ENCODE measurements around the gene RPS2. TPM values are rescaled to one million over a fixed set of nuclear protein-coding genes. Genes with fewer than 3 reads are reported as not detected.
A peak's percentile ranks its signal among the peaks of the same experiment; 100 is the strongest.
"Not testable (repeated sequence)": the region's sequence is repeated elsewhere in the genome, so short reads cannot be mapped to it uniquely, and the experiment has no call there.

RPS2 gene
- 2,692 and 2,867 TPM in 2 replicates for total RNA-seq

DNA sequence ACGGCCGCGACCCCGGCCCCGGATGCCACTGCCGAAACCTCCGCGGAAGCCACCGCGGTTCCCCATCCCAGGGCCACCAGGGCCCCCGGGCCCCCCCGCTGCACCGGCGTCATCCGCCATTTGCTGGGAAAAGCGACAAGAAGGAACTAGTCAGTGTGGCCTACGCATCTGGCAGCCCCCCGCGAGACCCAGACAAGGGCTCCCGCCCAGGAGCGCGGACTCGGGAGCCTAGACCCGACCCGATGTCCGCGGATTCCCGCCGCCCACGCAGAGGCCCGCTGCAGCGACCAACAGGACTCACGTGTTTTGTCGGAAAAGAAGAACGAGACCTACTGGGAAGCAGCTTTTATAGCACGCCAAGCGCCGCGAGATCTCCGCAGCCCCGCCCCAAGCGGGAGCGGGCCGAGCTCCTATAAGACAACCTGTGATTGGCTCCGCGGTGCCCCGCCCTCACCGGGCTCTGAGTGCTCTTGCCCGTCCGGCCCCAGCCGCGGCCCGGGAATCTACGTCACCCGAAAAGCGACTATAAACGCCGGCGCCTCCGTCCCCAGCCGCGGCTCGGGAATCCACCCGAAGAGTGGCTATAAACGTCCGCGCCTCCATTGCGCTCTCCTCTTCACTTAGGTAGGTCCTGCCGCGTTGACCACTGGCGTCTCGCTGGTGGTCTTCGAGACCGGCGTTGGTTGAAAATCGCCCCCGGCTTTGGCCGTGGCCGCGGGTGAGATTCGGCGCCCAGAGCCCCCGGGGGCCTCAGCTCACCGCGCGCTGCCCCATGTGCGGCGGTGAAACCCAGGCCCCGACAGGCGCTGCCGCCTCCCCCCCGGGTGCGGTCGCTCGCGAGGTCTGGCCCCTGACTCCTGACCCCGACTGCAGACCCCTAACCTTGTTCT, at the start of gene RPS2:
Gene RPS2 (minus strand): TSS at position 321 of the 890 bp plus-strand sequence. CDS start 201 bp downstream, at position 120.
- peak; percentile 96 to 100 for DNase-seq (ENCODE audit: low read depth in 2 of 2)

DNA sequence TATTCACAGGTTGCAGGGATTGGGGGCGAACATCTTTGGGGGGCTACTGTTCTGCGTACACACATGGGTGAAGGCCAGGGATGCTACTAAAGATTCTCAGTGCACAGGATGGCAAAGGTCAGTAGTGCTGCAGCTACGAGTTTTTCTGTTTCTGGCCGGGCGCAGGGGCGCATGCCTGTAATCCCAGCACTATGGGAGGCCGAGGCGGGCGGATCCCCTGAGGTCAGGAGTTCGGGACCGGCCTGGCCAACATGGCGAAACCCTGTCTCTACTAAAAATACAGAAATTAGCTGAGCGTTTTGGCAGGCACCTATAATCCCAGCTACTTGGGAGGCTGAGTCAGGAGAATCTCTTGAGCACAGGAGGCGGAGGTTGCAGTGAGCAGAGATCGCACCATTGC, 48.9 kb upstream of the RPS2 start:
- no peak for DNase-seq (ENCODE audit: low read depth in 2 of 2)

DNA sequence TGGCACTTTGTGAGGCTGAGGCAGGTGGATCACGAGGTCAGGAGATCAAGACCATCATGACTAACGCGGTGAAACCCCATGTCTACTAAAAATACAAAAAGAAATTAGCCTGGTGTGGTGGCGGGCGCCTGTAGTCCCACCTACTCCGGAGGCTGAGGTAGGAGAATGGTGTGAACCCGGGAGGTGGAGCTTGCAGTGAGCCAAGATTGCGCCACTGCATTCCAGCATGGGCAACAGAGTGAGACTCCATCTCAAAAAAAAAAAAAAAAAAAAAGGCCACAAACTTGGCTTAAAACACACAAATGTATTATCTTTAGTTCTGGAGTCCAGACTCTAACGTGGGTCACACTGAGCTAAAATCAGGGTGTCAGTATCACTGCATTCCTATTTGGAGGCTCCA, 47.1 kb upstream of the RPS2 start:
- DNase-seq (ENCODE audit: low read depth in 2 of 2): not testable (repeated sequence)

DNA sequence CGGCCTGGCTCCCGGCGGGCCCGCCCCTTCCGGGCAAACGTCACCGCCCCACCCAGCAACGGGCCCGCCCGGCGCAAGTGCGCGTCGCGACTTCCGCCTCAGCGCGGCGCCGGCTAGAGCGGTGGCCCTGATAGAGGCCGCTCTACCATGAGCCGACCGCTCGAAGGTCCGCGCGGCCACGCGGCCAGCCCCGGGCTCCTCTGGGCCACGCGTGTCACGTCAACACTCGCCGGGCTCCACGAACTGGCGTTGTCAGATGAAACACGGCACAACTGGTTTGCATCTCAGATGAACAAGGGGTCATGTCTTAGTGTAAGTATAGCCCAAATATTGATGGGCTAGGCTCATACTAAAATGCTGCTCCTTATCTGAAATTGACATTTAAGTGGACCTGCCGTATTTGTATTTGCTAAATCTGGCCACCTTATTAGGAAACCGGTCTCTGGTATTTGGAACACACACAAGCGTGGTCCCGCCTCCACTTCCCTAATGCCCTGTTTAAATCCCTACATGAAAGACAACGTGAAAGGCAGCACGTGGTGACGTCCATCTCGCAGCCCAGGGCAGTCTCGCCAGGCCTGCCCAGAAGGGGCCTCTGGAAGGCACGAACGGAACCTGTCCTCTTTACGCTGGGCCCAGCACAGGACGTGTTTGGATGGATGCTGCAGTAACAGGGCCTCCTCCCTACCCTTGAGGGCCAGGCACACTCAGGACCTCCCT, 45.3 kb upstream of the RPS2 start, which contains the start of gene ZNF598:
Gene ZNF598 (minus strand): TSS at position 31 of the 720 bp plus-strand sequence.
- peak; percentile 69 to 92 for DNase-seq (ENCODE audit: low read depth in 2 of 2)

DNA sequence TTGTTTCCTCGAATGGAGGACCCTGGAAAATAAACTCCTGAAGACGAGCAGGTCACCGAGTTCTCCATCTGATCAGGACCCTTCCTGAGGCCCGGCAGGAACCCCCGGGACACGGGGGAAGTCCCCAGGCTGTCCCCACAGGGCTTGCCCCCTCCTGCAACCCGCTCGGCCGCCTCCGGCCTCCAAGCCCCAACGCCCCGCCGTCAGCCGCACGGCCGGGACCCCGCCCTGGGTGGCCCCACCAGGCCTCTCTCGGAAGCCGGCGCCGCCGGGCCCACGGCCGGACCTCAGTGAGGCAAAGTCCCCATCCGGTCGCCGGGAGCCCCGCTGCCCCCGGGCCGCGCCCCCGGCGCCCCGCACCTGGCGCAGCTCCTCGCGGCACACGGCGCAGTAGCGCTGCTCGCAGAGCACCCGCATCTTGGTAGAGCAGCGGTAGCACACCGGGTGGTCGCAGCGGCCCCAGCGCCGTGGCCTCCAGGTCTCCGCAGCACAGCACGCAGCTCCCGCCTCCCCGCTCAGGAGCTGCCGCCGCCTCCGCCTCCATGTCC, 44.6 kb upstream of the RPS2 start:
- DNase-seq (ENCODE audit: low read depth in 2 of 2): no peak

DNA sequence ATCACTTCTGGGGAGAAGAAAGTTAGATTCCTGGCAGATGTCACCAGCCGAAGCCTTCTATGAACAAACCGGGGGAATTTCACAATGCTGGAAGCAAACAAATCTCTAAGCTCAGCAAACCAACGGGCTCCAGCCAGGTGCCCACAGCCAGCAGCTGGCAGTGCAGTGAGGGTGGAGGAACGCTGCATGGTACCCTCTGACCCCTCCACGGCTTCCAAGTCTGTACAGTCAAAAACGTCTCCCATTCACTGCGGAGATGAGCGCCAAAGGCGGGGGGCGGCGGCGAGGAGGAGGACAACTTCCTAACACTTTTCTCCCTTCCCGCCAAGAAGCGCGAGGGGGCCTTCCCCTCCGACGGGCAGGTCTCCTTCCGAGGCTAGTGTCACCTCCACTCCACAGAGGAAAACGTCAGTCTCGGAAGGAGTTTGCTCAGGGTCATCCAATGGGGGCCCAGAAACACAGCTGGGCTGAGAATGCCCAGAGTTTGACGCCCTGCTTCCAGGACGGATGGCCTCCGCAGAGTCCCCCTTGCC, 44.1 kb upstream of the RPS2 start:
- peak in 1 of 2 donors; percentile 38 for DNase-seq (ENCODE audit: low read depth in 2 of 2)

DNA sequence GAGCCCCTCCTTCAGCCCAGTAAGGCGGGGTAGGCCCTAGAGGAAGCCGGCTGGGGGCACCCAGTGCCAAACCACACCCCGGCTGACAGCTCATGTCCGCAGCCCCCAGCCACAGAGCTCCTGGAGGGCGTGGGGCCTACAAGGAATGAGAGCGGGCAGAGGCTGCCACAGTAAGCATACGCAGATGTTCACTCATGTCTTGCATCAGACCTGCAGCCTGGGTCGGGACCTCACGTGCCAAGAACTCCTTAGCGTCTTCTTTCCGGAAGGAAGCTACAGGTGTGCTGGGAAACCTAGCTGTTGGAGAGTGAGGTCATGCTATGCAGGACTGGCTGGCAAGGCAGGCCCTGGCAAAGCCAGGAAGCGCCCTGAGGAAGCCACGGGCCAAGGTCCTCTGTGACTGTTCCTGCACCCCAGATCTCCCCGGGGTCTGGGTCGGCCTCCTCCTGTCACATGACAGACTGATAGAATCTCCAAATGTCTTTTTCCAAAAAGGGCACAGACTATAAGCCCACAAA, 43.4 kb upstream of the RPS2 start:
- peak in 1 of 2 donors; percentile 60 for DNase-seq (ENCODE audit: low read depth in 2 of 2)

DNA sequence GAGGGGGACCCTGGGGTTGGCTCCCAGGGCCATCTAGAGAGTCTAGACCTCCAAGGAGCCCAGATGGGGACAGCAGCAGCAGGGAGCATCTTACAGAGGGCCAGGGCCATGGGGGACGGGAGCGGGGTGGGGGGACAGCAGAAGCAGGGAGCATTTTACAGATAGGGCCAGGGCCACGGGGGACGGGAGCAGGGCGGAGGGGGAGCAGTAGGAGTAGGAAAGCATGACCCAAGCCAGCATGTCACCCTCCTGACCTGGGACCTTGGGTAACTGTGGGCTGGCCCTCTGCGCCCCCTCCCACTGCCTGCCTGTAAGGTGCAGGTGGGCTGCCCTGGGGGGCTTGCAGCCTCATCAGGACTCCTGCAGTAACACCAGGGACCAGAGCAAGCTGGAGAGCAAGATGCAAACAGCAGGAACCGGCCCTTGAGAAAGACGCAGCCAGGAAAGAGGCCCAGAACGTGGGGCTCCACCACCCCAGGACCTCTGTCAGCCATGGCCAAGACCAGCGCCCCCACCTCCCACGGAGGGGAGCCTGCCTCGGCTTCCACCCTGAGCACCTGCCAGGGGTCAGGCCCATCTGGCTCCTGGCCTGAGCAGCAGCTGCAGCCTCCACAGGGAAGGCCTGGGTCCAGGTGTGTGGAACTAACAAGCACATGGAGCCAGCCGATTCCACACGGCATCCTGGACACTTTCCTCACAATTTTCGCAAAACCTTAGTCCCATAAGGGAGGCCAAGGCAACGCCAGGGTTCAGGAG, 42.6 kb upstream of the RPS2 start:
- no peak for DNase-seq (ENCODE audit: low read depth in 2 of 2)

DNA sequence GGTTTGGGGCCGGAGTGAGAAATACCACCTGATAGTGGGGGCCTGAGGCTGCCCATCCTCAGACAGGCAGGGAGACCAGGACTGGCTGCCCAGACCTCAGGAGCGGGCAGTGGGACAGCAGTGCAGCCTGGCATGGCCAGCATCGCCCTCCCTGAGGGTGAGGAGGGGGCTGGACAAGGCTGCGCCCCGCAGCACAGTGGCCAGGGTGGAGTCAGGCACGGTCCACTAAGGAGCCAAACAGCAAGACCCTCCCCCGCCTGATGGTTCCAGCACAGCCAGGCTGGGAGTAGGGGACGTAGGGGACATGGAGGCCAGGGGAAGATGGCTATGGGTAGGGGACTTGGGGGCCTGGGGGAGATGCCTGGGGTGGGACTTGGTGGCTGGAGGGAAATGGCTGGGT, 41.7 kb upstream of the RPS2 start:
- no peak for DNase-seq (ENCODE audit: low read depth in 2 of 2)

DNA sequence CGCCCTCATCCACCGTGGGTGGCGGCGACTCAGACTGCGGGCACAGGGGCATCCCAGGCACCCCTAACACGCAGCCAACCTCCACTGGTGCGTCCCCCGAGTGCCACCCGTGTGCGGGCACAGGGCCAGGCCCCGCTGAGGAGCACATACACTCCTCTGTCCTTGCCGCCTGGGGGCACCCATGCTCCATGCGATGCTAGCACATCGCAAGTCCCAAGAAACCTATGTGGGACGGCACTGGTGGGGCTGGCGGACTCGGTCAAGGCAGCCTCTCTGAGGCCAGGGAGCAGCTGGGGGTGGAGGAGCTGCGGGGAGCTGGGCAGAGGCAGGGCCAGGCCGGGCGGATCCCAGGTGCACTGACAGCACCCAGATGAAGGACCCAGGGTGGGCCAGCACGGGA, 41.0 kb upstream of the RPS2 start:
- no peak for DNase-seq (ENCODE audit: low read depth in 2 of 2)

DNA sequence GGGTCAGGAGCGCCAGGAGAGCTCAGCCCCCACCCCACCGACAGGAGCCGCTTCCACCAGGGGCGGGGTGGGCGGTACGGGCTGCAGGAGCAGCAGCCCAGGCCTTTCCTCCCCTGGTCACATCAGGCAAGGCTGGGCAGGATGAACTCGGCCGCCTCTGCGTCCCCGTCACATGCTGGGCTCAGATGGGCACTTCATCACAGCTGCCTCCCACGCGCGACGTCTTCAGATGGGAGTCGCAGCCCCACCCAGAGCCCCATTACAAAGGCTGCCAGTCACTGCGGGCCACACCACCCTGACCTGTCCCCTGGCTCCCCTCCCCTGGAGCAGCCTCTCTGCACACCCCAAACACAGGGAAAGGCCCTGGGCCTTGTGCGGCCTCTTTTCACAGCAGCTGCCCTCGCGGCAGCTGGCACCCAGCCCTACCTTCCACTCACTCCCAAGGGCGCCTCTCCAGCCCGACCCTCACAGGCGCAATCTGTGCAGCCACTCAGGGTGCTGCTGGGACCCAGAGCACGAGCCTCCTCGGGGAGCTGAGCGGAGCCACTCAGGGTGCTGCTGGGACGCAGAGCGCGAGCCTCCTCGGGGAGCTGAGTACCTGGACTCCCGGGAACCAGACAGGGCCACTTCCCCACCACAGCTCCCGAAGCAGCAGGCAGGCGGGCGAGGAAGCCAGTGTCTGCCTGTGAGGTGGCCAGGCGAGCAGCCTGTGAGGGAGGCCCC, 40.3 kb upstream of the RPS2 start:
- no peak for DNase-seq (ENCODE audit: low read depth in 2 of 2)

DNA sequence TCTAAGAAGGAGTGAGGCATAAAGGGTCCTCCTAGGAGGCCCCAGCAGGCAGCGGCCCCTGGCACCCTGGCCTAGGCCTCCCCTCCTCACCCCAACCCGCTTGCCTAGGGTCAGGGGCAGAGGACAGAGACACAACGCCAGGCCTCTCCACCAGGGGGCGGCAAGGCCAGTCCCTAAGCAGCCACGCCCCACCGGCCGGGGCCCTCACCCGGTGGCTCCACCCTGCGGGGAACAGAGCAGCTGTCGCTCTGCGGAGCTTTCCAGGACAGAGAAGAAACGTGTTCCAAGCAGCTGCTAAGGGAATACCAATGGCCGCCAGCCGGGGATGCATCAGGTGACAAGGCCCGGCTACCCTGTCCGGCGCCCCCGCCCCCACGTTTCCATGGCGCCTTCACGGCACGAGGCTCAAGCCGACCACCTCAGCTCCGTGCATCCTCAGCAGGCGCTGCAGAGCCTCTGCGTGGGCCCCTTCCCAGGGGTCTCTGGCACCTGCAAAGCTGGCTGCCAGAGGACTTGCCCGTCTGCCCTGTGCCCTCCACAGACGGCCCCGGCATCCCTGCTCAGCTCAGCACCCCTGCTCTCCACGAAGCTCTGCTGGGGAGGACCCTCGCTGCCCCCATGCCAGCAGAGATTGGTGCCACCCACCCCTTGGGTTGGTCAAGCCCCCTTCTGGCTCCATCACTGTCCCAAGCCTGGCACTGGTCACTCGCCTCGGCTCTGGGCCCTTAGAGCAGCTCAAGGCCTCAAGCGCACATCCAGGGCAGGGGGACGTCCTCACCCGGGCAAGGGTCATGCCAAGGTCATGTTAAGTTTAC, 39.4 kb upstream of the RPS2 start:
- peak; percentile 69 to 85 for DNase-seq (ENCODE audit: low read depth in 2 of 2)

DNA sequence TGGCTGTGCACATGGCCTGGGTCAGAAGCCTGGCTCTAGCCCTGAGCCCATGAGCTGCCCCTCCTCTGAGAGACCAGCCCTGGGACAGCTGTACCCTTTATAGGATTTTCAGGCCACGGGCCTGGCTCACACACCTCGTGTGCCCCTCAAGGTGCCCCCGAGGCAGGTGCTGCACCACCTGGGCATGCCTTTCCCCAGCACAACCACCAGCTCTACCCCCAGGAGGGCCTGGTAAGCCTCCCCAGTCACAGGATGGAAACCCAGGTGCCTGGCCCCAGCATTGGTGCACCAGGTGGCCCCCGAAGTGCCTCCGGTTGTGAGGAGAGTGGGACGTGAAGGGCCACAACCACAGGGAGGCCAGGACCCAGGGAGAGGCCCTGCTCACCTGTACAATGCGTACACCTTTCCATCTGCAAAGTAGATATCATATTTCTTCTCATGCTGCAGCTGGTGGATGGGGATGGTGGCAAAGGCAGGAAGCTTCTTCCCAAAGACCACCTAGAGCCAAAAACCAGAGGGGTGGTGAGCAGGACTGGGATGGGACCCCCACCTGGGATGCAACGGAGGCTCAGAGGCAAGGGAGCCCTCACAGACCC, 38.7 kb upstream of the RPS2 start:
- no peak for DNase-seq (ENCODE audit: low read depth in 2 of 2)

DNA sequence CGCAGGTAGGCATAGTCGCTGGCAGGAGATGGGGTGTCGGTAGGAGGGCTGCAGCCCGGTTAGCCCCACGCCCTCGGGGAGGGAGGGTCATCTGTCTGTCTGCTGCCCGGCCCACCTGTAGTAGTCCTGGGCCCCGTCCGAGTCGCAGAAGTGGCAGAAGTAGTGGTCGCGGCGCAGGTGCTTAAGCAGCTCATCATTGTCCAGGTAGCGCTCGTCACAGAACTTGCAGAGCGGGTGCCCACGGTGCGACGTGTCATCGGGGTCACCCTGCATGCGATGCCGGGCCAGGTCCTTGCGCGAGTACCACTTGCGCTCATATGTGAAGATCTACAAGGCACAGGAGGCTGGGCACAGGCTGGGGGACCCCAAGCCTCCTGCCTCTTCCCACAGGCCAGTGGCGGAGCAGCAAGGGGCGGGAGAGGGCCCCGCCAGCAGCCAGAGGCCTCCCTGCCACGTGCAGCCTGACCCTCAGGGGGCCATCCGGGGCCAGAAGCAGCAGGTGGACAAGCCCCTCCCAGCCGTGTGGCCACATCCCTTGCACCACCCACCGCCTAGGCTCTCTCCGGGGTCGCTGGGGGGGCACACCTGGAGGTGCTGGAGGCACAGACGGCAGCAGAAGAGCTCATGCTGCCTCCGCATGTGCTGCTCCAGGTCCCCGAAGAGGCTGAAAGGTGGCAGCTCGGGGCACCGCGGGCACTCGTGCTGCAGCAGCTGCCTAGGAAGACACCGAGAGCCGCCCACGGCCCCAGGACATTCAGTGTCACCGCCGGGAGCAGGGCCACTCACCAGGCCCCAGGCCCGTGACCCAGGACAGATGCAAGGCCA, 38.0 kb upstream of the RPS2 start:
- no peak for DNase-seq (ENCODE audit: low read depth in 2 of 2)

DNA sequence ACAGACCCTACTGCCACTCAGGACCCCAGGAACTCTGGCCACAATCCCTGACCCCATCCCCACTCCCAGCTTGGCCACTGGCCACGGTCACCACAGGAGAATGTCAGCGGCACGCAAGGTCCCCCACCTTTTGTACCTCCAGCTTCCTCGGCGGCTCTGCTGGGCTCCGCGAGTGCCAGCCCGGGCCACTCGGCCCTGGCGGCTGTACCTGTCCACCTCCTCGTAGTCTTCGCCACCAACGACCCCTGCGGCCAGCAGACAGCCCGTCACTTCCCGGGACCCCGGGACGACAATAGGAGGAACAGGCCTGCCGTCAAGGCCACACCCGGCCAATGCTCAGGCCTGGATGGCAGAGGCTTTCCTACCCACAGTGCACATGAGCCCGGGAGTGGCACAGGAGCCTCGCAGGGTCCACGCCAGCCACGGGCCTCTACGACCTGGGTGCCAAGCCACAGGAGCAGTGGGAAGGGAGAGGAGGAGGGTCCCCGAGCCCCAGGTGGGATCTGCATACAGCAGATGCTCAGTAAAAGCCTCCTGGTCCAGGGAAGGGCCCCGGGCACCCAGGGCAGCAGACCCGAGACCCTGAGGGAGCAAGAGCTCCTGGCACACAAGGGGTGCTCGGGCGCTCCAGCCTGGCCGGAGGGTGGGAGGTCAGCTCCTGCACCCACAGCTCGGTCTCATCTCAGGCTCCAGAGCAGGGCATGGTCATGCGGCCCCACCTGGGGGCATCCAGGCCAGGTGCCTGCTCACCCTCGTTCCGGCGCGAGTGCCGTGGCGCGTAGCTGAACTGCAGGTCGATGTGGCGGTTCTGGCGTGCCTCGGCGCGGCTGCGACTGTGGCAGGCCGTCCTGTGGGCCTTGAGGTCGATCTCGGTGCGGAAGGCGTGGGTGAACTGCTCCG, 37.1 kb upstream of the RPS2 start:
- DNase-seq (ENCODE audit: low read depth in 2 of 2): no peak

DNA sequence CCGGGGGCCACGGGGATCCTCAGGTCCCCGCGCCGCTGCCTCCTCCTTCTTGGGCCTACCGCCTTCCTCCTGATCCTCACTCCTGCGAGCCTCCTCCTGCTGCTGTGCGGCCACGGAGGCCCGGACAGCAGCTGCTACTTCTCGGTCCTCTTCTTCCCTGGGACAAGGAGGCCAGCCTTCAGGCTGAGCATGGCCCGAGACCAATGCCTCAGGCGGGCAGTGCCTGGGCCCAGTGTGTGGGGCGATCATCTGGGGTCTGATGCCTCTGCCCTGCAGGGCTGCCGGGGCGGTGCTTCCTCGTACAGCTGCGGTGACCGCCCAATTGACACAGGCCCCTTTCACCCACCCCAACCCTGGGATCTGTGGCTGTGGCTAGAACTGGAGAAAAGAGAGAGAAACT, 36.4 kb upstream of the RPS2 start:
- no peak for DNase-seq (ENCODE audit: low read depth in 2 of 2)

DNA sequence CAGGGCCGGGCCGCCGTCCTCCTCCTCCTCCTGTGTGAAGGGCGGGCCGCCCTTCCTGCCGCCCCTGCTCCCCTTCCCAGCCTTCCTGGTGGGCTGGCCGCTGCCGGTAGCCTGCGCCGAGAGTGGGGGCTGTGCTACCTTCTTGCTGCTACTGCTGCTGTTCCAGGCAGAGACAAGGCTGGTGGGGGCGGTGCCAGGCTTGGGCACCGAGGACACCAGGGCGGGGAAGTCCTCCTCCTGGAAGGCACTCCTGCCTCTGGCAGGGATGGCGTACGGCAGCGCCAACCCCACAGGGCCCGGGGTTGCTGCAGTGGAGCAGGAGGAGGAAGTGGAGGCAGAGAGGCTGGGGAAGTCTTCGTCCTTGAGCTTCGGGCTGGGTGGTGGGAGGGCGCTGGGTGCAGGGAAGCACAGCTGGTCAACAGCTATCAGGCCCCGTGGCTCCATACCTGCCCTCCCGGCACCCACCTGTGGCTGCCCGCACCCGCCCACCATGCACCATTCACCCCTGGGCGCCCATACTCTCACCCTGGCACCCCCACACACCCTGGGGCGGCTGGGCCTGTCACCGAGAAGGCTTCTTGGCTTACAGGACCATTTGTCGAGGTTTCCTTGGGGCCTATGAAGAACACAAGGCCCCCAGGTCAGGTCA, 35.4 kb upstream of the RPS2 start:
- DNase-seq (ENCODE audit: low read depth in 2 of 2): no peak

Data from dermis microvascular lymphatic vessel endothelial cell (primary cell).